ENCODE measurements around the gene SLC24A1. TPM values are rescaled to one million over a fixed set of nuclear protein-coding genes. Genes with fewer than 3 reads are reported as not detected.

The SLC24A1 gene
- total RNA-seq, 1 experiment from 2014 or later, result 3.0 TPM

- intact Hi-C loops (cut with micrococcal nuclease), result no loop called here
- no peak overlapping the region for H3K4me3 ChIP-seq (ENCODE audit: low read length)
- CTCF ChIA-PET, result no interaction called here
- no peak for TF ChIP-seq CTCF (conservative IDR thresholded peaks at IDR 0.05; ENCODE audit: low read depth, low read length)
- no peak overlapping the region for H3K4me2 ChIP-seq (ENCODE audit: low read length)
- ATAC-seq (no peak), DNase-seq (no peak)
- H3K9me2 ChIP-seq (replicated peaks; ENCODE audit: low read length), result no peaks in the 10 kb centered on the region
- H3F3A ChIP-seq (ENCODE audit: low read length, unreplicated experiment), result no peaks in the 10 kb centered on the region
- no peaks in the 10 kb centered on the region for H3K9me3 ChIP-seq (ENCODE audit: low read length)
- H3K9ac ChIP-seq (ENCODE audit: low read length), result no peak overlapping the region
- H2AFZ ChIP-seq (ENCODE audit: low read length), result no peak overlapping the region
- peaks cover 17% of the 10 kb centered on the region; the same call in 1 of the 2 replicates for H3K36me3 ChIP-seq (ENCODE audit: low read depth, low read length)
- H4K20me1 ChIP-seq (ENCODE audit: low read length), result no peaks in the 10 kb centered on the region
- BruUV-seq (replicated peaks), result no TSS peak
- H3K27me3 ChIP-seq (ENCODE audit: low read length), result no peaks in the 10 kb centered on the region
- no peak overlapping the region for H3K27ac ChIP-seq (ENCODE audit: low read length)
- H3K4me1 ChIP-seq (ENCODE audit: insufficient read depth, low read length), result peaks cover 4% of the 10 kb centered on the region; the same call in 1 of the 2 replicates
- POLR2A ChIA-PET (ENCODE audit: unreplicated experiment), result no interaction called here
- no peaks in the 10 kb centered on the region for H3K79me2 ChIP-seq (ENCODE audit: low read length)
Observed at GRCh38 chr15:65598468-65598867, 23.3 kb upstream of the SLC24A1 start.

- no peaks in the 10 kb centered on the region for H3K79me2 ChIP-seq (ENCODE audit: low read length)
- H3F3A ChIP-seq (ENCODE audit: low read length, unreplicated experiment), result no peaks in the 10 kb centered on the region
- no peak overlapping the region for H3K27ac ChIP-seq (ENCODE audit: low read length)
- CTCF ChIA-PET, result no interaction called here
- H2AFZ ChIP-seq (ENCODE audit: low read length), result no peak overlapping the region
- ATAC-seq, result no peak
- H3K27me3 ChIP-seq (ENCODE audit: low read length), result no peaks in the 10 kb centered on the region
- intact Hi-C loops (cut with micrococcal nuclease), result no loop called here
- H3K36me3 ChIP-seq (ENCODE audit: low read depth, low read length), result peaks cover 17% of the 10 kb centered on the region; the same call in 1 of the 2 replicates
- H3K4me3 ChIP-seq (ENCODE audit: low read length), result no peak overlapping the region
- H3K9me2 ChIP-seq (replicated peaks; ENCODE audit: low read length), result no peaks in the 10 kb centered on the region
- POLR2A ChIA-PET (ENCODE audit: unreplicated experiment), result no interaction called here
- TF ChIP-seq CTCF (conservative IDR thresholded peaks at IDR 0.05; ENCODE audit: low read depth, low read length) (no peak), EZH2phosphoT487 (IDR thresholded peaks at IDR 0.05; ENCODE audit: borderline replicate concordance, low read length) (no peak), EZH2 (IDR thresholded peaks at IDR 0.05; ENCODE audit: low read length, unreplicated experiment) (no peak)
- BruUV-seq (replicated peaks), result no TSS peak
- peaks cover 4% of the 10 kb centered on the region; the same call in 1 of the 2 replicates for H3K4me1 ChIP-seq (ENCODE audit: insufficient read depth, low read length)
- no peak overlapping the region for H3K9ac ChIP-seq (ENCODE audit: low read length)
- no peak for DNase-seq
- no peak overlapping the region for H3K4me2 ChIP-seq (ENCODE audit: low read length)
- H4K20me1 ChIP-seq (ENCODE audit: low read length), result no peaks in the 10 kb centered on the region
- H3K9me3 ChIP-seq (ENCODE audit: low read length), result no peaks in the 10 kb centered on the region
Observed at GRCh38 chr15:65599677-65600076, 22.1 kb upstream of the SLC24A1 start.

GRCh38 chr15:65603134-65603533 lies 18.6 kb upstream of the SLC24A1 start:
- BruUV-seq (replicated peaks), result no TSS peak
- Histone ChIP-seq H4K20me1 (ENCODE audit: low read length) (no peaks in the 10 kb centered on the region), H3K9ac (ENCODE audit: low read length) (no peak overlapping the region), H3K27ac (ENCODE audit: low read length) (no peak overlapping the region), H3F3A (ENCODE audit: low read length, unreplicated experiment) (no peaks in the 10 kb centered on the region), H3K79me2 (ENCODE audit: low read length) (peaks cover 10% of the 10 kb centered on the region; the same call in 1 of the 2 replicates), H3K27me3 (ENCODE audit: low read length) (no peaks in the 10 kb centered on the region), H3K36me3 (ENCODE audit: low read depth, low read length) (peaks cover 16% of the 10 kb centered on the region; the same call in 1 of the 2 replicates), H3K9me3 (ENCODE audit: low read length) (no peaks in the 10 kb centered on the region), H3K4me3 (ENCODE audit: low read length) (no peak overlapping the region), H3K4me2 (ENCODE audit: low read length) (no peak overlapping the region), H3K4me1 (ENCODE audit: insufficient read depth, low read length) (peaks cover 4% of the 10 kb centered on the region; the same call in 1 of the 2 replicates), H2AFZ (ENCODE audit: low read length) (no peak overlapping the region), H3K9me2 (replicated peaks; ENCODE audit: low read length) (no peaks in the 10 kb centered on the region)
- no peak for DNase-seq
- TF ChIP-seq EZH2 (IDR thresholded peaks at IDR 0.05; ENCODE audit: low read length, unreplicated experiment), result no peak
- no peak for TF ChIP-seq CTCF (conservative IDR thresholded peaks at IDR 0.05; ENCODE audit: low read depth, low read length)
- TF ChIP-seq EZH2phosphoT487 (IDR thresholded peaks at IDR 0.05; ENCODE audit: borderline replicate concordance, low read length), result no peak
- ATAC-seq, result no peak
- intact Hi-C loops (cut with micrococcal nuclease), result no loop called here
- POLR2A ChIA-PET (ENCODE audit: unreplicated experiment), result interaction anchor here (0.7 kb wide), 1 partner anchor 1678 kb away, joined by 3 read pairs; no protein-coding TSS in a partner anchor
- CTCF ChIA-PET, result no interaction called here

Data from PC-3 (cell line).